ENCODE measurements around the gene STK17B.
"Not testable (repeated sequence)": the region's sequence is repeated elsewhere in the genome, so short reads cannot be mapped to it uniquely, and the experiment has no call there.

The STK17B gene

GRCh38 chr2:196200557-196200956 is 29.2 kb upstream of the STK17B start:
- no peak for TF ChIP-seq CTCF (IDR thresholded peaks at IDR 0.05; ENCODE audit: low read depth, low read length, missing control alignments)
- H3K4me3 ChIP-seq (ENCODE audit: low read depth, low read length), result no peak overlapping the region
- peak; percentile 78 for DNase-seq (ENCODE audit: low read depth)

GRCh38 chr2:196195758-196196157 is 24.4 kb upstream of the STK17B start:
- no peak overlapping the region for H3K4me3 ChIP-seq (ENCODE audit: low read depth, low read length)
- no peak for TF ChIP-seq CTCF (IDR thresholded peaks at IDR 0.05; ENCODE audit: low read depth, low read length, missing control alignments)
- no peak for DNase-seq (ENCODE audit: low read depth)

GRCh38 chr2:196195302-196195701 is 23.9 kb upstream of the STK17B start:
- no peak for TF ChIP-seq CTCF (IDR thresholded peaks at IDR 0.05; ENCODE audit: low read depth, low read length, missing control alignments)
- H3K4me3 ChIP-seq (ENCODE audit: low read depth, low read length), result no peak overlapping the region
- DNase-seq (ENCODE audit: low read depth), result no peak

GRCh38 chr2:196191541-196191940 is 20.2 kb upstream of the STK17B start:
- DNase-seq (ENCODE audit: low read depth), result no peak
- H3K4me3 ChIP-seq (ENCODE audit: low read depth, low read length), result no peak overlapping the region
- no peak for TF ChIP-seq CTCF (IDR thresholded peaks at IDR 0.05; ENCODE audit: low read depth, low read length, missing control alignments)

- H3K4me3 ChIP-seq (ENCODE audit: low read depth, low read length), result no peak overlapping the region
- no peak for TF ChIP-seq CTCF (IDR thresholded peaks at IDR 0.05; ENCODE audit: low read depth, low read length, missing control alignments)
- no peak for DNase-seq (ENCODE audit: low read depth)
Observed at GRCh38 chr2:196187898-196188458, 16.6 kb upstream of the STK17B start.

- DNase-seq (ENCODE audit: low read depth); H3K4me3 ChIP-seq (ENCODE audit: low read depth, low read length): not testable (repeated sequence)
Observed at GRCh38 chr2:196187175-196187700, 15.9 kb upstream of the STK17B start.

- no peak overlapping the region for H3K4me3 ChIP-seq (ENCODE audit: low read depth, low read length)
Observed at GRCh38 chr2:196186266-196186980, 15.0 kb upstream of the STK17B start.

More at GRCh38 chr2:196186266-196186980, 15.0 kb upstream of the STK17B start:
- TF ChIP-seq CTCF (IDR thresholded peaks at IDR 0.05; ENCODE audit: low read depth, low read length, missing control alignments), result no peak
- no peak for DNase-seq (ENCODE audit: low read depth)
